NCI-H1105 treated with DMSO at 0.1 percent for 48 hours (cell line): ENCODE results near the gene CASP10.
"Not testable (repeated sequence)": the region's sequence is repeated elsewhere in the genome, so short reads cannot be mapped to it uniquely, and the experiment has no call there.

Source experiments
- DNase-seq: peaks from one replicate; lab custom pipeline; 2025; lab: John Stamatoyannopoulos, UW

CASP10 gene

GRCh38 chr2:201182650-201183364, at the start of gene CASP10:
TSS of gene CASP10 (plus strand) at chr2:201183141. CDS start at chr2:201185778, 2,637 bp downstream.
- no peak for DNase-seq

- DNase-seq, result no peak
Observed at GRCh38 chr2:201135386-201135785, 47.6 kb upstream of the CASP10 start.

- no peak for DNase-seq
Observed at GRCh38 chr2:201136889-201137321, 46.0 kb upstream of the CASP10 start.

GRCh38 chr2:201137505-201138400, 45.2 kb upstream of the CASP10 start:
- DNase-seq, result no peak

- no peak for DNase-seq
Observed at GRCh38 chr2:201138401-201138970, 44.5 kb upstream of the CASP10 start.

GRCh38 chr2:201138986-201139781, 43.8 kb upstream of the CASP10 start:
- DNase-seq, result not testable (repeated sequence)

- no peak for DNase-seq
Observed at GRCh38 chr2:201139836-201140604, 42.9 kb upstream of the CASP10 start.

- no peak for DNase-seq
Observed at GRCh38 chr2:201144101-201145051, 38.6 kb upstream of the CASP10 start.

- no peak for DNase-seq
Observed at GRCh38 chr2:201148434-201148990, 34.4 kb upstream of the CASP10 start.

GRCh38 chr2:201149064-201149820, 33.7 kb upstream of the CASP10 start:
- no peak for DNase-seq

GRCh38 chr2:201149821-201150165, 33.1 kb upstream of the CASP10 start:
- DNase-seq, result not testable (repeated sequence)

- no peak for DNase-seq
Observed at GRCh38 chr2:201150454-201151020, 32.4 kb upstream of the CASP10 start.

GRCh38 chr2:201151127-201151981, 31.6 kb upstream of the CASP10 start:
- DNase-seq, result no peak

GRCh38 chr2:201152517-201152916, 30.4 kb upstream of the CASP10 start:
- no peak for DNase-seq

GRCh38 chr2:201152999-201153815, 29.7 kb upstream of the CASP10 start:
- DNase-seq, result no peak

GRCh38 chr2:201154615-201155399, 28.1 kb upstream of the CASP10 start:
- no peak for DNase-seq
